T-cell (primary cell): ENCODE results near the gene ANO3. TPM values are rescaled to one million over a fixed set of nuclear protein-coding genes. Genes with fewer than 3 reads are reported as not detected.
"Not testable (repeated sequence)": the region's sequence is repeated elsewhere in the genome, so short reads cannot be mapped to it uniquely, and the experiment has no call there.

Experiments used
- ATAC-seq, 4 experiments: fragments of 200-7000 bp in 3 of 4; fragments of 150-1000 bp in 1 of 4; cut with Tn5 transposase; replicated peaks in 1 of 4; 1 replicate in 3 of 4; 2 replicates in 1 of 4; pipeline ENCODE4 v1.10.0; 2021; ENCODE audit warnings: moderate library complexity in 3 of 4, mild to moderate bottlenecking in 2 of 4, moderate number of reproducible peaks in 1 of 4
- CTCF ChIA-PET, 2 donors: fragments of 300-600 bp; sonication (Branson Sonifier 250); formaldehyde crosslinking; loops; one replicate each; lab custom pipeline; 2022; ENCODE audit warnings: antibody characterized with exemption in 2 of 2; lab: Charles Lee
- POLR2A ChIA-PET, 2 donors: fragments of 300-600 bp; sonication (Branson Sonifier 250); formaldehyde crosslinking; loops; one replicate each; lab custom pipeline; 2022; ENCODE audit warnings: antibody characterized with exemption in 2 of 2; lab: Charles Lee
- DNase-seq, 35 experiments: peaks; one replicate each; pipeline versions ENCODE4 v3.0.0 to v3.0.0-alpha.2; 2013 to 2023
- H3K27ac ChIP-seq: one replicate; pipeline ENCODE4 v1.5.1; 2013; ENCODE audit warnings: low read length
- H3K27me3 ChIP-seq, 2 experiments: replicated peaks in 1 of 2; 1 replicate in 1 of 2; 2 replicates in 1 of 2; pipeline versions ENCODE4 v1.6.1 to v1.7.0; 2013; ENCODE audit warnings: low read length in 1 of 2, mixed read lengths in 1 of 2; ENCODE audit not compliant: control insufficient read depth in 2 of 2, insufficient read depth in 2 of 2; ENCODE audit errors: extremely low read depth in 1 of 2
- H3K36me3 ChIP-seq, 2 donors: 1 replicate in 1 of 2; 2 replicates in 1 of 2; pipeline versions ENCODE4 v1.6.1 to v1.7.0; 2013; ENCODE audit warnings: low read length in 1 of 2; ENCODE audit not compliant: control insufficient read depth in 2 of 2, insufficient read depth in 1 of 2; ENCODE audit errors: extremely low read depth in 1 of 2
- H3K4me1 ChIP-seq, 2 experiments: 1 replicate in 1 of 2; 2 replicates in 1 of 2; pipeline versions ENCODE4 v1.6.1 to v1.7.0; 2013; ENCODE audit warnings: low read length in 2 of 2, mixed read lengths in 1 of 2; ENCODE audit not compliant: insufficient read depth in 2 of 2, control insufficient read depth in 1 of 2; ENCODE audit errors: extremely low read depth in 1 of 2
- H3K4me3 ChIP-seq, 2 donors: 1 replicate in 1 of 2; 2 replicates in 1 of 2; pipeline versions ENCODE4 v1.5.1 to v1.7.0; 2013; ENCODE audit warnings: mild to moderate bottlenecking in 2 of 2, low read length in 1 of 2, moderate library complexity in 1 of 2; ENCODE audit not compliant: control insufficient read depth in 1 of 2; ENCODE audit errors: extremely low read depth in 1 of 2
- H3K9me3 ChIP-seq: 2 replicates; pipeline ENCODE4 v1.7.0; 2013
- H3K27ac Mint-ChIP-seq, 2 donors: one replicate each; pipeline ENCODE4 v1.8.0; 2020 to 2021; ENCODE audit warnings: mild to moderate bottlenecking in 2 of 2, mixed read lengths in 2 of 2
- H3K27me3 Mint-ChIP-seq, 2 donors: one replicate each; pipeline ENCODE4 v1.8.0; 2021 to 2022; ENCODE audit warnings: mixed read lengths in 2 of 2
- H3K36me3 Mint-ChIP-seq: one replicate; pipeline ENCODE4 v1.8.0; 2021; ENCODE audit warnings: mixed read lengths
- H3K4me1 Mint-ChIP-seq, 3 donors: one replicate each; pipeline ENCODE4 v1.8.0; 2020 to 2022; ENCODE audit warnings: mixed read lengths in 3 of 3, mild to moderate bottlenecking in 1 of 3
- H3K4me3 Mint-ChIP-seq, 3 donors: one replicate each; pipeline ENCODE4 v1.8.0; 2020 to 2022; ENCODE audit warnings: mild to moderate bottlenecking in 3 of 3, mixed read lengths in 3 of 3, moderate library complexity in 3 of 3
- H3K9me3 Mint-ChIP-seq, 3 donors: one replicate each; pipeline ENCODE4 v1.8.0; 2020 to 2022; ENCODE audit warnings: mixed read lengths in 3 of 3
- WGBS: methylation state at CpG from one replicate; pipeline ENCODE4 v1.1.5; 2013; ENCODE audit warnings: missing lambda C conversion rate; ENCODE audit not compliant: insufficient coverage; 5-methylcytosine and 5-hydroxymethylcytosine counted together
- total RNA-seq, 35 experiments: library from RNA in 6 of 35; stranded (reverse) in 6 of 35; fragments of 120-200 nt in 1 of 35; gene quantifications; one replicate each; pipeline versions ENCODE4 v1.2.1 to v1.2.4 and lab custom pipeline; 2013 to 2026

The ANO3 gene
- total RNA-seq, 5 donors from 2014 or later (not counting 1 experiment from before 2014, with no cell fraction given): not detected

DNA sequence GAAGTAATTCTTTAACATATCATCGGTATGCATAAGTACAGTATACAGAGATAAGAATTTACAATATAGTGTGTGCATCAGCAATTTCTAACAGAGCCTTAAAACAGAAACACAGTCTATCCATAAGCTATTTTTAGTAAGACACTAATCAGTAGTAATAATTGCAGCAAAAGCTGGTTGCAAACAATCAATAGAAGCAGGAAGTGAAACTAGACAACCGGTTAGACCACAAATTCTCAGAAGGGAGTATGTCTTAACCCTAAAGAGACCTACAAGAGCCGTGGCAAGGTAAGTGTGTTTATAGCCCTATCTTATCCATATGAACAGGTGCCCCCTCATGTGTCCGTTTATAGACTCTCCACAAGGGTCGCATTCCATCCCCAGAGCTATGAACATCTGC is 15.6 kb upstream of the ANO3 start:
- POLR2A ChIA-PET, H3K4me3 ChIP-seq, H3K4me1 ChIP-seq, H3K36me3 ChIP-seq, ATAC-seq, DNase-seq, H3K36me3 Mint-ChIP-seq, H3K9me3 ChIP-seq, H3K27me3 Mint-ChIP-seq, H3K27me3 ChIP-seq, H3K9me3 Mint-ChIP-seq, CTCF ChIA-PET, H3K27ac ChIP-seq, H3K4me1 Mint-ChIP-seq, H3K27ac Mint-ChIP-seq, H3K4me3 Mint-ChIP-seq: not testable (repeated sequence)
- WGBS: 60% methylated on average over 1 of the region's 5 CpGs

DNA sequence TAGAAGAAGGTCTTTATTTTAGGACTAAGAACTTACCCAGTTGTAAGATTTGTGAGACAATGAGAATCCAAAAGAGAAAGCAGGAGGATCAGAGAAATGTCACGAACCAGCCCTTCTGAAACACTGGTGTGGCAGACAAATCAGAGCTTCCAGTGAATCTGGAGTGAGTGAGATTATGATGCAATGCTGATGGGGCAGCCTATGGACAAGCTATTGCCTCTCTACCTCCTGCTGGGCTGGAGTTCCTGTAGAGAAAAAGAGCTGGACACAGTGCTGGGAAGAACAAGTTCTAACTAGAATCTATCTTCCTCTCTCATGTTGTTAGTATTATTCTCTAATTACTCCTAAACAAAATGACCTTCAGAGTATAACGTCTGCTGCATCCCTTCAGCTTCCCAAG is 12.0 kb upstream of the ANO3 start:
- Mint-ChIP-seq H3K27me3 (no peaks in the 10 kb centered on the region), H3K4me3 (no peak overlapping the region), H3K9me3 (peaks cover 0 to 3% (median 0%) of the 10 kb centered on the region in 3 donors), H3K36me3 (no peaks in the 10 kb centered on the region), H3K27ac (no peak overlapping the region), H3K4me1 (no peaks in the 10 kb centered on the region)
- CTCF ChIA-PET: no interaction called here
- Histone ChIP-seq H3K4me3 (no peak overlapping the region), H3K9me3 (no peaks in the 10 kb centered on the region), H3K36me3 (no peaks in the 10 kb centered on the region), H3K27me3 (no peaks in the 10 kb centered on the region), H3K4me1 (no peaks in the 10 kb centered on the region), H3K27ac (no peak overlapping the region)
- WGBS: no CpG with 5 or more reads among the region's 2 CpGs
- POLR2A ChIA-PET: no interaction called here
- ATAC-seq: no peak
- no peak for DNase-seq

DNA sequence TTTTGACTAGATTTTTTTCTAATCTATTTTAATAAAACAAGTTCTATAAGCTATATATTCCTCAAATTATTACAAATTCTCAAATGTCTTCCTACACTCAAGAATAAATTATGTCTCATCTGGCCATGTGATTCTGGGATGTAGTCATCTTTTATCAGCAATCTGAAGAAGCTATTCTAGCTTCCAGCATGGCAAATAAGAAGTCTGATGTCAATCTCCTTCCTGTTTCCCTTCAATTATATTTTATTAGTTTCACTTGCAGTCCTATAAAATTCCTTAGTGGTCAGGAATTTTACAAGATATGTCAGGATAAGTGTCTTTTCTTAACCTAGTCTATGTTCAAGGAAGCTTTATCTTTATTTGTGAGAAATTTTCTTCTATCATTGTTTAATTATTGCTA is 10.4 kb upstream of the ANO3 start:
- ATAC-seq: no peak

DNA sequence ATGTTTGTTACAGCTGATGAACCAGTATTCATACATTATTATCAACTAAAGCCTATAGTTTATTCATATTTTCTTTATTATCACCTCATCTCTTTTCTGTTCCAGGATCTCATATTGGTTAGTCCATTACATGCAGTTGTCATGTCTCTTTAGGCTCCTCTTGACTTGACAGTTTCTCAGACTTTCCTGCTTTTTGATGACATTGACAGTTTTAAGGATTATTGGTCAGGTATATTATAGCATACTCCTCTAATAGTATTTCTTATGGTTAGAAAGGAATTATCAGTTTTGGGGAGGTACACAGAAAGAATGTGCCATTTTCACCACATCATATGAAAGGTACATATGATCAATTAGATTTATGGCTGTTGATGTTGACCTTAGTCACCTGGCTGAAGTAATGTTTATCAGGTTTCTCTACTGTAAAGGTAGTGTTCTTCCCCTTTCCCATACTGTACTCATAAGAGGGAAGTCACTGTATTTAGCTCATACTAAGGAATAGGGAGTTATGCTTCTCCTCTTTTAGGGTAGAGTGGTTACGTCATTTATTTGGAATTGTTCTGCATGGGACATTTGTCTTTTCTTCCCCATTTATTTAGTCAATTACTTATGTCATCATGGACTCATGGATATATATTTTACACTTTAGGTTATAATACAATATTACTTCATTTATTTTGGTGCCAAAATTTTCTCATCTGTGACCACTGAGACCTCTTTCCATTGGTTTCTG is 9.4 kb upstream of the ANO3 start:
- H3K9me3 Mint-ChIP-seq: peaks cover 0 to 3% (median 0%) of the 10 kb centered on the region in 3 donors
- ATAC-seq (no peak), DNase-seq (no peak)
- H3K36me3 ChIP-seq: no peaks in the 10 kb centered on the region
- H3K27ac Mint-ChIP-seq: no peak overlapping the region
- ChIA-PET POLR2A (no interaction called here), CTCF (no interaction called here)
- no peaks in the 10 kb centered on the region for H3K9me3 ChIP-seq
- no peaks in the 10 kb centered on the region for H3K27me3 Mint-ChIP-seq
- H3K4me3 Mint-ChIP-seq: no peak overlapping the region
- H3K4me3 ChIP-seq: no peak overlapping the region
- H3K27ac ChIP-seq: no peak overlapping the region
- no peaks in the 10 kb centered on the region for H3K27me3 ChIP-seq
- no peaks in the 10 kb centered on the region for H3K36me3 Mint-ChIP-seq
- H3K4me1 ChIP-seq: no peaks in the 10 kb centered on the region
- no CpG with 5 or more reads among the region's 1 CpG for WGBS
- H3K4me1 Mint-ChIP-seq: no peaks in the 10 kb centered on the region

More for the DNA sequence above, 10.4 kb upstream of the ANO3 start:
- H3K36me3 Mint-ChIP-seq: no peaks in the 10 kb centered on the region
- peaks cover 0 to 3% (median 0%) of the 10 kb centered on the region in 3 donors for H3K9me3 Mint-ChIP-seq
- H3K4me3 Mint-ChIP-seq: no peak overlapping the region
- Histone ChIP-seq H3K4me1 (no peaks in the 10 kb centered on the region), H3K27me3 (no peaks in the 10 kb centered on the region), H3K36me3 (no peaks in the 10 kb centered on the region), H3K4me3 (no peak overlapping the region), H3K27ac (no peak overlapping the region), H3K9me3 (no peaks in the 10 kb centered on the region)
- H3K27me3 Mint-ChIP-seq: no peaks in the 10 kb centered on the region
- ChIA-PET POLR2A (no interaction called here), CTCF (no interaction called here)
- H3K27ac Mint-ChIP-seq: no peak overlapping the region
- H3K4me1 Mint-ChIP-seq: no peaks in the 10 kb centered on the region
- no peak for DNase-seq

DNA sequence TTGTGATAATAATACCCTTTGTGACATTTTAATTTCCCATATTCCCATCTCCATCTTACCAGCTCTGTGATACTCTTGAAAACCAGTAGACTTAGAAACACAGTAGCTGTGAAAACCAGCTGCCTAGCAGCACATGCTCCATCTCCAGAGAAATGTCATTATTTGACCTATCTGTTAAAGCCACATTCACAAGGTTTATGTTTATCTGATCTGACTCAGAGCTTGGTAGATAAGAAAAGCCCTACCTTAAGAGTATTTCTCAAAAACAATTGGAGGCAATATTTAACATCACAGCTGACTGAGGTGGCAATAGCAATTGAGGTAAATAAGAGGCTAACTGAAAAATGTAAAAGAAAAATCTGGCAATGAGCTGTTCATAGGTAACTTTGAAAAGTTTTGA is 8.1 kb upstream of the ANO3 start:
- Histone ChIP-seq H3K36me3 (no peaks in the 10 kb centered on the region), H3K27ac (no peak overlapping the region), H3K27me3 (no peaks in the 10 kb centered on the region), H3K9me3 (no peaks in the 10 kb centered on the region), H3K4me1 (no peaks in the 10 kb centered on the region), H3K4me3 (no peak overlapping the region)
- CTCF ChIA-PET: no interaction called here
- Mint-ChIP-seq H3K4me1 (no peaks in the 10 kb centered on the region), H3K4me3 (no peak overlapping the region), H3K9me3 (peaks cover 0 to 3% (median 0%) of the 10 kb centered on the region in 3 donors), H3K27ac (no peak overlapping the region), H3K27me3 (no peaks in the 10 kb centered on the region), H3K36me3 (no peaks in the 10 kb centered on the region)
- POLR2A ChIA-PET: no interaction called here
- ATAC-seq: no peak
- DNase-seq: no peak

DNA sequence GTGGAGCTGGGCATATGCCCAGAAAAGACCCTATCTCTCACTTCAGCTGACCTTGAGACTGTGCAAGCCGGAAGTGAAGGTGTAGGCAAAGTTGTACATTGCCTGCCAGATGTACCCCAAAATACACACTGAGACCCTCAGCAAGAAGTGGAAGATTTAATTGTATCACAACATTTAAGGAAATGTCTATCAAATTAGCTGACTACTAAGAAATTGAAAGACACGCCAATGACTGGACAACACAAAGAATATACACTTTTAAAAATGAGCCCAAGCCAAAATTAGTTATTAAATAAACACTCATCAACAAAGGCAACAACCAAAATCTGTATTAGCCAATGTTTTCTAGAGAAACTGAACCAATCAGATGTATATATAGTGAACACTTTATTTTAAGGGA is 7.7 kb upstream of the ANO3 start:
- Histone ChIP-seq H3K27ac (no peak overlapping the region), H3K4me1 (no peaks in the 10 kb centered on the region), H3K27me3 (no peaks in the 10 kb centered on the region), H3K9me3 (no peaks in the 10 kb centered on the region), H3K36me3 (no peaks in the 10 kb centered on the region), H3K4me3 (no peak overlapping the region)
- H3K27ac Mint-ChIP-seq: no peak overlapping the region
- H3K9me3 Mint-ChIP-seq: peaks cover 0 to 2% (median 0%) of the 10 kb centered on the region in 3 donors
- no CpG with 5 or more reads among the region's 2 CpGs for WGBS
- H3K27me3 Mint-ChIP-seq: no peaks in the 10 kb centered on the region
- H3K36me3 Mint-ChIP-seq: no peaks in the 10 kb centered on the region
- ATAC-seq (no peak), DNase-seq (no peak)
- H3K4me3 Mint-ChIP-seq: no peak overlapping the region
- ChIA-PET CTCF (no interaction called here), POLR2A (no interaction called here)
- H3K4me1 Mint-ChIP-seq: no peaks in the 10 kb centered on the region
